Esophagus squamous epithelium (tissue), 5 donors: ENCODE results near the gene GALNTL6. TPM values are rescaled to one million over a fixed set of nuclear protein-coding genes. Genes with fewer than 3 reads are reported as not detected.

Experiments used
- DNase-seq: peaks from one replicate; lab custom pipeline; 2025; lab: John Stamatoyannopoulos, UW
- H3K27ac ChIP-seq, 4 donors: fragments of 200-600 bp; sonication (generic); one replicate each; pipeline ENCODE4 v1.5.1; 2016 to 2019; ENCODE audit warnings: mild to moderate bottlenecking in 1 of 4
- H3K27me3 ChIP-seq, 4 donors: fragments of 200-600 bp; sonication (generic); 1 replicate in 3 of 4; 2 replicates in 1 of 4; pipeline versions ENCODE4 v1.5.1 to v1.6.0; 2017 to 2021; ENCODE audit warnings: antibody characterized with exemption in 1 of 4
- H3K36me3 ChIP-seq, 3 donors: fragments of 200-600 bp; sonication (generic); one replicate each; pipeline ENCODE4 v1.5.1; 2016 to 2019
- H3K4me1 ChIP-seq, 3 donors: fragments of 200-600 bp; sonication (generic); one replicate each; pipeline ENCODE4 v1.5.1; 2017 to 2019
- H3K4me3 ChIP-seq, 4 donors: fragments of 200-600 bp; sonication (generic); 1 replicate in 3 of 4; 2 replicates in 1 of 4; pipeline ENCODE4 v1.5.1; 2016 to 2019; ENCODE audit warnings: mild to moderate bottlenecking in 2 of 4, moderate library complexity in 1 of 4
- H3K9me3 ChIP-seq, 3 donors: fragments of 200-600 bp; sonication (generic); one replicate each; pipeline ENCODE4 v1.5.1; 2016 to 2019
- CTCF ChIP-seq, 6 experiments: fragments of 450-650 bp in 4 of 6; fragments of 200-600 bp in 2 of 6; sonication (generic) in 2 of 6; IDR thresholded peaks; one replicate each; pipeline ENCODE4 v1.5.1; 2016 to 2019; ENCODE audit warnings: antibody characterized with exemption in 6 of 6, mild to moderate bottlenecking in 4 of 6, moderate library complexity in 4 of 6
- POLR2A ChIP-seq, 4 donors: fragments of 450-650 bp; IDR thresholded peaks; one replicate each; pipeline ENCODE4 v1.6.1; 2017; ENCODE audit warnings: antibody characterized with exemption in 4 of 4, mild to moderate bottlenecking in 4 of 4, moderate library complexity in 3 of 4
- WGBS, 2 donors: methylation state at CpG; one replicate each; pipeline ENCODE4 v1.1.5; 2018; 5-methylcytosine and 5-hydroxymethylcytosine counted together
- intact Hi-C: fragments of 100-400 bp; cut with DNase I; formaldehyde crosslinking; loops from one replicate; pipeline ENCODE4 v1.15.0; 2022
- total RNA-seq, 4 donors: library from RNA; depleted of rRNA; stranded (reverse); fragments of >200 nt; gene quantifications; one replicate each; pipeline ENCODE4 v1.1.0, GENCODE V29; 2016
- donor health status: DM: yes; HTN: yes; CAD: no.

GALNTL6 gene
- total RNA-seq, 4 donors from 2014 or later = 0.12 TPM; not detected in 3

GRCh38 chr4:173056710-173057109 lies 1243.5 kb downstream of the GALNTL6 start:
- H3K4me3 ChIP-seq = no peak overlapping the region
- intact Hi-C loops = no loop called here
- no peaks in the 10 kb centered on the region for H3K27me3 ChIP-seq
- H3K4me1 ChIP-seq = peaks cover 0 to 13% (median 0%) of the 10 kb centered on the region in 3 donors
- 59 to 82% methylated on average over 2 of the region's 2 CpGs for WGBS, 2 donors
- no peak for TF ChIP-seq POLR2A (IDR thresholded peaks at IDR 0.05)
- TF ChIP-seq CTCF (IDR thresholded peaks at IDR 0.05) = no peak
- no peak for DNase-seq
- H3K36me3 ChIP-seq = no peaks in the 10 kb centered on the region
- H3K9me3 ChIP-seq = no peaks in the 10 kb centered on the region
- H3K27ac ChIP-seq = no peak overlapping the region

- no peaks in the 10 kb centered on the region for H3K9me3 ChIP-seq
- intact Hi-C loops = no loop called here
- no peak for TF ChIP-seq CTCF (IDR thresholded peaks at IDR 0.05)
- TF ChIP-seq POLR2A (IDR thresholded peaks at IDR 0.05) = no peak
- H3K4me1 ChIP-seq = peaks cover 0 to 13% (median 0%) of the 10 kb centered on the region in 3 donors
- DNase-seq = no peak
- peak overlapping the region in 1 of 4 donors; percentile 6 for H3K27ac ChIP-seq
- H3K27me3 ChIP-seq = no peaks in the 10 kb centered on the region
- WGBS, 2 donors = 22 to 27% methylated on average over 3 of the region's 3 CpGs
- H3K36me3 ChIP-seq = no peaks in the 10 kb centered on the region
- H3K4me3 ChIP-seq = no peak overlapping the region
Measured at GRCh38 chr4:173057442-173057841, 1244.2 kb downstream of the GALNTL6 start.

- intact Hi-C loops = no loop called here
- WGBS, 2 donors = 59 to 76% methylated on average over 1 of the region's 1 CpG
- no peak for DNase-seq
- no peaks in the 10 kb centered on the region for H3K9me3 ChIP-seq
- H3K27me3 ChIP-seq = no peaks in the 10 kb centered on the region
- TF ChIP-seq CTCF (IDR thresholded peaks at IDR 0.05) = no peak
- TF ChIP-seq POLR2A (IDR thresholded peaks at IDR 0.05) = no peak
- peaks cover 0 to 13% (median 0%) of the 10 kb centered on the region in 3 donors for H3K4me1 ChIP-seq
- no peak overlapping the region for H3K4me3 ChIP-seq
- peak overlapping the region in 1 of 4 donors; percentile 6 for H3K27ac ChIP-seq
- H3K36me3 ChIP-seq = no peaks in the 10 kb centered on the region
Measured at GRCh38 chr4:173057901-173058300, 1244.7 kb downstream of the GALNTL6 start.

- peaks cover 0 to 8% (median 0%) of the 10 kb centered on the region in 3 donors for H3K9me3 ChIP-seq
- DNase-seq = no peak
- intact Hi-C loops = no loop called here
- no peaks in the 10 kb centered on the region for H3K36me3 ChIP-seq
- peaks cover 0 to 13% (median 0%) of the 10 kb centered on the region in 3 donors for H3K4me1 ChIP-seq
- WGBS, 2 donors = 68 to 74% methylated on average over 4 of the region's 4 CpGs
- H3K4me3 ChIP-seq = no peak overlapping the region
- H3K27me3 ChIP-seq = no peaks in the 10 kb centered on the region
- no peak overlapping the region for H3K27ac ChIP-seq
- TF ChIP-seq CTCF (IDR thresholded peaks at IDR 0.05) = no peak
- TF ChIP-seq POLR2A (IDR thresholded peaks at IDR 0.05) = no peak
Measured at GRCh38 chr4:173061160-173061559, 1248.0 kb downstream of the GALNTL6 start.

- WGBS, 2 donors = 22 to 56% methylated on average over 1 of the region's 1 CpG
- TF ChIP-seq POLR2A (IDR thresholded peaks at IDR 0.05) (no peak), CTCF (IDR thresholded peaks at IDR 0.05) (no peak)
- Histone ChIP-seq H3K27ac (peak overlapping the region in 1 of 4 donors; percentile 27), H3K27me3 (no peaks in the 10 kb centered on the region), H3K4me3 (no peak overlapping the region), H3K4me1 (peaks cover 0 to 34% (median 0%) of the 10 kb centered on the region in 3 donors), H3K9me3 (peaks cover 0 to 15% (median 3%) of the 10 kb centered on the region in 3 donors), H3K36me3 (no peaks in the 10 kb centered on the region)
- intact Hi-C loops = no loop called here
- no peak for DNase-seq
Measured at GRCh38 chr4:173073939-173074500, 1260.8 kb downstream of the GALNTL6 start.
